ENCODE results near the gene CD9. TPM values are rescaled to one million over a fixed set of nuclear protein-coding genes. Genes with fewer than 3 reads are reported as not detected.
A peak's percentile ranks its signal among the peaks of the same experiment; 100 is the strongest.
"Not testable (repeated sequence)": the region's sequence is repeated elsewhere in the genome, so short reads cannot be mapped to it uniquely, and the experiment has no call there.

Gene CD9
- total and polyA plus RNA-seq, 2 donors (not counting 1 experiment from before 2014, with no cell fraction given) = 7.2 to 12.8 TPM

DNA sequence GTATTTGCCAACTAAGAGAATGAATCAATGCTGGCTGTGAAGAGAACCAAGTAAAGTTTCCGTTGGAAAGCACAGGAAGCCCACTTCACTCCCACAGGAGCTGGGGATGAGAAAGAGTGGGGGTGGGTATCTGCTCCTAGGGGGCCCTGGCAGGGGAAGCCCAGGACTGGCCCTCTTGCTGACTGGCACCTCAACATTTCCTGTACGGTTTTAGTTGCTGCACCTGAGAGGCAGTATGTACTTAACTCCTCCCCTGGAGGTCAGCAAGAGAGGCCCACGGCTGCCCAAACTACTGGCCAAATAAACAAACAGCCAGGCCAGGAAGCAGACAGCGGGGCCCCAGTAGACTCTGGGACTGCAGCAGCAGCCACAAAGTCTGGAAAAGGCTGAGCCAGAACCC is 41.9 kb upstream of the CD9 start:
- DNase-seq = no peak
- POLR2A ChIA-PET = no interaction called here
- no peak for ATAC-seq (ENCODE audit: low read depth)
- peak overlapping the region; percentile 6 for H2AFZ ChIP-seq (ENCODE audit: insufficient read depth, low read depth, low read length, poor library complexity, severe bottlenecking)
- H3K27me3 ChIP-seq (replicated peaks in 1 of 4; ENCODE audit: control extremely low read depth in 1 of 4, control insufficient read depth in 3 of 4, insufficient read depth in 4 of 4, low read length in 3 of 4) = no peaks in the 10 kb centered on the region
- no peaks in the 10 kb centered on the region for H3K36me3 ChIP-seq (replicated peaks in 1 of 2; ENCODE audit: control extremely low read depth in 1 of 2, control insufficient read depth in 1 of 2, extremely low read depth in 1 of 2, insufficient read depth in 2 of 2, low read length in 1 of 2)
- intact Hi-C loops (cut with micrococcal nuclease) = no loop called here
- no peak overlapping the region for H3K4me3 Mint-ChIP-seq
- WGBS (ENCODE audit: insufficient coverage) = 41% methylated on average over 4 of the region's 4 CpGs
- CTCF ChIA-PET = interaction anchor here (0.9 kb wide), 1 partner anchor 39 kb away, joined by 3 read pairs; no protein-coding TSS in a partner anchor
- H3K27me3 Mint-ChIP-seq = peaks cover 25% of the 10 kb centered on the region
- no peak overlapping the region for H3K27ac Mint-ChIP-seq
- no peak overlapping the region for H3K4me2 ChIP-seq (replicated peaks; ENCODE audit: low read depth, low read length, poor library complexity, severe bottlenecking)
- H3K27ac ChIP-seq (ENCODE audit: low read length in 2 of 2) = no peak overlapping the region
- TF ChIP-seq EZH2 (IDR thresholded peaks at IDR 0.05; ENCODE audit: borderline replicate concordance, insufficient read depth, low read depth, low read length, poor library complexity, severe bottlenecking) = no peak
- TF ChIP-seq, protein P1, sequence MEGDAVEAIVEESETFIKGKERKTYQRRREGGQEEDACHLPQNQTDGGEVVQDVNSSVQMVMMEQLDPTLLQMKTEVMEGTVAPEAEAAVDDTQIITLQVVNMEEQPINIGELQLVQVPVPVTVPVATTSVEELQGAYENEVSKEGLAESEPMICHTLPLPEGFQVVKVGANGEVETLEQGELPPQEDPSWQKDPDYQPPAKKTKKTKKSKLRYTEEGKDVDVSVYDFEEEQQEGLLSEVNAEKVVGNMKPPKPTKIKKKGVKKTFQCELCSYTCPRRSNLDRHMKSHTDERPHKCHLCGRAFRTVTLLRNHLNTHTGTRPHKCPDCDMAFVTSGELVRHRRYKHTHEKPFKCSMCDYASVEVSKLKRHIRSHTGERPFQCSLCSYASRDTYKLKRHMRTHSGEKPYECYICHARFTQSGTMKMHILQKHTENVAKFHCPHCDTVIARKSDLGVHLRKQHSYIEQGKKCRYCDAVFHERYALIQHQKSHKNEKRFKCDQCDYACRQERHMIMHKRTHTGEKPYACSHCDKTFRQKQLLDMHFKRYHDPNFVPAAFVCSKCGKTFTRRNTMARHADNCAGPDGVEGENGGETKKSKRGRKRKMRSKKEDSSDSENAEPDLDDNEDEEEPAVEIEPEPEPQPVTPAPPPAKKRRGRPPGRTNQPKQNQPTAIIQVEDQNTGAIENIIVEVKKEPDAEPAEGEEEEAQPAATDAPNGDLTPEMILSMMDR (IDR thresholded peaks at IDR 0.05) = no peak
- no peaks in the 10 kb centered on the region for H3K9me3 ChIP-seq (ENCODE audit: control extremely low read depth in 1 of 3, control insufficient read depth in 2 of 3, insufficient read depth in 1 of 3, low read length in 2 of 3)
- no peaks in the 10 kb centered on the region for H3K4me1 Mint-ChIP-seq
- no peaks in the 10 kb centered on the region for H4K20me1 ChIP-seq (ENCODE audit: control insufficient read depth, insufficient read depth, low read length, poor library complexity, severe bottlenecking)
- no peak overlapping the region for H3K9ac ChIP-seq (ENCODE audit: low read length)
- H3K4me3 ChIP-seq (ENCODE audit: control extremely low read depth in 1 of 5, extremely low read depth in 1 of 5, insufficient read depth in 1 of 5, low read depth in 2 of 5, low read length in 4 of 5) = no peak overlapping the region
- no peaks in the 10 kb centered on the region for H3K79me2 ChIP-seq (ENCODE audit: control insufficient read depth, insufficient read depth, low read length)
- H3K9me3 Mint-ChIP-seq (ENCODE audit: insufficient read depth) = no peaks in the 10 kb centered on the region
- no peaks in the 10 kb centered on the region for H3K4me1 ChIP-seq (ENCODE audit: control insufficient read depth in 2 of 2, insufficient read depth in 2 of 2, low read length in 2 of 2)

GRCh38 chr12:6158749-6159148 is 41.5 kb upstream of the CD9 start:
- no peak overlapping the region for H2AFZ ChIP-seq (ENCODE audit: insufficient read depth, low read depth, low read length, poor library complexity, severe bottlenecking)
- ChIA-PET CTCF (no interaction called here), POLR2A (no interaction called here)
- H3K27ac ChIP-seq (ENCODE audit: low read length in 2 of 2) = no peak overlapping the region
- no peaks in the 10 kb centered on the region for H3K79me2 ChIP-seq (ENCODE audit: control insufficient read depth, insufficient read depth, low read length)
- whole genome bisulfite sequencing (ENCODE audit: insufficient coverage) = over 99% methylated on average over 9 of the region's 11 CpGs
- no peaks in the 10 kb centered on the region for H4K20me1 ChIP-seq (ENCODE audit: control insufficient read depth, insufficient read depth, low read length, poor library complexity, severe bottlenecking)
- no peak overlapping the region for H3K9ac ChIP-seq (ENCODE audit: low read length)
- TF ChIP-seq, protein P1 (IDR thresholded peaks at IDR 0.05) = no peak
- TF ChIP-seq EZH2 (IDR thresholded peaks at IDR 0.05; ENCODE audit: borderline replicate concordance, insufficient read depth, low read depth, low read length, poor library complexity, severe bottlenecking) = no peak
- intact Hi-C loops (cut with micrococcal nuclease) = no loop called here
- H3K4me2 ChIP-seq (replicated peaks; ENCODE audit: low read depth, low read length, poor library complexity, severe bottlenecking) = no peak overlapping the region
- Mint-ChIP-seq H3K27ac (no peak overlapping the region), H3K4me1 (no peaks in the 10 kb centered on the region), H3K9me3 (ENCODE audit: insufficient read depth) (no peaks in the 10 kb centered on the region), H3K4me3 (no peak overlapping the region), H3K27me3 (peaks cover 22% of the 10 kb centered on the region)
- H3K27me3 ChIP-seq (replicated peaks in 1 of 4; ENCODE audit: control extremely low read depth in 1 of 4, control insufficient read depth in 3 of 4, insufficient read depth in 4 of 4, low read length in 3 of 4) = no peaks in the 10 kb centered on the region
- H3K4me3 ChIP-seq (ENCODE audit: control extremely low read depth in 1 of 5, extremely low read depth in 1 of 5, insufficient read depth in 1 of 5, low read depth in 2 of 5, low read length in 4 of 5) = no peak overlapping the region
- DNase-seq (no peak), ATAC-seq (ENCODE audit: low read depth) (no peak)
- no peaks in the 10 kb centered on the region for H3K36me3 ChIP-seq (replicated peaks in 1 of 2; ENCODE audit: control extremely low read depth in 1 of 2, control insufficient read depth in 1 of 2, extremely low read depth in 1 of 2, insufficient read depth in 2 of 2, low read length in 1 of 2)
- H3K9me3 ChIP-seq (ENCODE audit: control extremely low read depth in 1 of 3, control insufficient read depth in 2 of 3, insufficient read depth in 1 of 3, low read length in 2 of 3) = no peaks in the 10 kb centered on the region
- no peaks in the 10 kb centered on the region for H3K4me1 ChIP-seq (ENCODE audit: control insufficient read depth in 2 of 2, insufficient read depth in 2 of 2, low read length in 2 of 2)

DNA sequence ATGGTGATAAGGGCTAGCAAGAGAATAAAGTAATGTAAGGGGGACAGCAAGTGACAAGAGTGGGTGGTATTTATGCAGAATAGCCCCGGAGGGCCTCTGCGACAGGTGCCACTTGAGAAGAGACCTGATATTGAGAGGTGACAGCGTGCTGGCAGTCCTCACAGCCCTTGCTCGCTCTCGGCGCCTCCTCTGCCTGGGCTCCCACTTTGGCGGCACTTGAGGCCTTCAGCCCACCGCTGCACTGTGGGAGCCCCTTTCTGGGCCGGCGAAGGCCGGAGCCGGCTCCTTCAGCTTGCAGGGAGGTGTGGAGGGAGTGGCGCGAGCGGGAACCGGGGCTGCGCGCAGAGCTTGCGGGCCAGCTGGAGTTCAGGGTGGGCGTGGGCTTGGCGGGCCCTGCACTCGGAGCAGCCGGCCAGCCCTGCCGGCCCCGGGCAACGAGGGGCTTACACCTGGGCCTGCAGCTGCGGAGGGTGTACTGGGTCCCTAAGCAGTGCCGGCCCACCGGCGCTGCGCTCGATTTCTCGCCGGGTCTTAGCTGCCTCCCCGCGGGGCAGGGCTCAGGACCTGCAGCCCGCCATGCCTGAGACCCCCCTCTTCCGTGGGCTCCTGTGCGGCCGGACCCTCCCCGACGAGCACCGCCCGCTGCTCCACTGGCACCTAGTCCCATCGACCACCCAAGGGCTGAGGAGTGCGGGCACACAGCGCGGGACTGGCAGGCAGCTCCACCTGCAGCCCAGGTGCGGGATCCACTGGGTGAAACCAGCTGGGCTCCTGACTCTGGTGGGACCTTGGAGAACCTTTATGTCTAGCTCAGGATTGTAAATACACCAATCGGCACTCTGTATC is 40.8 kb upstream of the CD9 start:
- H3K4me3 Mint-ChIP-seq; CTCF ChIA-PET; H3K4me2 ChIP-seq (replicated peaks; ENCODE audit: low read depth, low read length, poor library complexity, severe bottlenecking); H3K9me3 Mint-ChIP-seq (ENCODE audit: insufficient read depth); DNase-seq; H4K20me1 ChIP-seq (ENCODE audit: control insufficient read depth, insufficient read depth, low read length, poor library complexity, severe bottlenecking); H2AFZ ChIP-seq (ENCODE audit: insufficient read depth, low read depth, low read length, poor library complexity, severe bottlenecking); POLR2A ChIA-PET; H3K9me3 ChIP-seq (ENCODE audit: control extremely low read depth in 1 of 3, control insufficient read depth in 2 of 3, insufficient read depth in 1 of 3, low read length in 2 of 3); H3K27ac ChIP-seq (ENCODE audit: low read length in 2 of 2); intact Hi-C loops (cut with micrococcal nuclease); H3K4me1 Mint-ChIP-seq; H3K27ac Mint-ChIP-seq; H3K9ac ChIP-seq (ENCODE audit: low read length); H3K36me3 ChIP-seq (replicated peaks in 1 of 2; ENCODE audit: control extremely low read depth in 1 of 2, control insufficient read depth in 1 of 2, extremely low read depth in 1 of 2, insufficient read depth in 2 of 2, low read length in 1 of 2); ATAC-seq (ENCODE audit: low read depth); H3K79me2 ChIP-seq (ENCODE audit: control insufficient read depth, insufficient read depth, low read length); H3K27me3 ChIP-seq (replicated peaks in 1 of 4; ENCODE audit: control extremely low read depth in 1 of 4, control insufficient read depth in 3 of 4, insufficient read depth in 4 of 4, low read length in 3 of 4); H3K4me3 ChIP-seq (ENCODE audit: control extremely low read depth in 1 of 5, extremely low read depth in 1 of 5, insufficient read depth in 1 of 5, low read depth in 2 of 5, low read length in 4 of 5); H3K4me1 ChIP-seq (ENCODE audit: control insufficient read depth in 2 of 2, insufficient read depth in 2 of 2, low read length in 2 of 2): not testable (repeated sequence)
- H3K27me3 Mint-ChIP-seq = peaks cover 22% of the 10 kb centered on the region
- 98% methylated on average over 49 of the region's 50 CpGs for WGBS (ENCODE audit: insufficient coverage)

Data from B cell (primary cell).